HepG2 (cell line): ENCODE results near the gene ACER2. TPM values are rescaled to one million over a fixed set of nuclear protein-coding genes. Genes with fewer than 3 reads are reported as not detected.
A peak's percentile ranks its signal among the peaks of the same experiment; 100 is the strongest.

Experiments used
- ATAC-seq: fragments of 200-7000 bp; cut with Tn5 transposase; 3 replicates; pipeline ENCODE4 v1.9.1; 2020; ENCODE audit warnings: mild to moderate bottlenecking, moderate library complexity
- Bru-seq: library from RNA; stranded (reverse); fragments of 400-500 nt; gene quantifications from one replicate; lab custom pipeline; 2021; lab: Mats Ljungman, UMichigan
- BruChase-seq, 2 experiments: library from RNA; stranded (reverse); fragments of 400-500 nt; gene quantifications; one replicate each; lab custom pipeline; 2021; lab: Mats Ljungman, UMichigan
- BruUV-seq: library from RNA; stranded (reverse); fragments of 400-500 nt; replicated peaks from 2 replicates; lab custom pipeline; 2021; lab: Mats Ljungman, UMichigan
- CTCF ChIA-PET: fragments of 300-600 bp; formaldehyde crosslinking; extraction: SDS; loops from one replicate; lab custom pipeline; 2021; ENCODE audit warnings: low total read pairs, inconsistent platforms, low intra/inter-chr PET ratio; lab: Yijun Ruan, JAX
- POLR2A ChIA-PET: fragments of 350-600 bp; sonication (Branson Sonifier 250); formaldehyde crosslinking; loops from one replicate; lab custom pipeline; 2020; ENCODE audit warnings: antibody characterized with exemption, inconsistent platforms; lab: Yijun Ruan, JAX
- DNase-seq: peaks from one replicate; pipeline ENCODE4 v3.0.0-alpha.2; 2015; ENCODE audit warnings: low spot score
- FAIRE-seq: peaks from 3 replicates; lab custom pipeline; 2011; peaks lifted over from hg19 to GRCh38; lab: Jason Lieb, UNC
- H2AFZ ChIP-seq: one replicate; pipeline ENCODE4 v1.6.1; 2011; ENCODE audit warnings: low read length, inconsistent platforms
- H3K27ac ChIP-seq: fragments of 300-600 bp; 3 replicates; pipeline ENCODE4 v1.8.0; 2011; ENCODE audit warnings: mixed run types, mild to moderate bottlenecking, mixed read lengths, low read length, inconsistent platforms; ENCODE audit not compliant: insufficient read depth; ENCODE audit errors: extremely low read length
- H3K27me3 ChIP-seq, 2 experiments: fragments of 200-600 bp in 1 of 2; 2 replicates in 1 of 2; 3 replicates in 1 of 2; pipeline versions ENCODE4 v1.6.0 to v1.8.0; 2011; ENCODE audit warnings: low read length in 2 of 2, mild to moderate bottlenecking in 2 of 2, moderate library complexity in 2 of 2, inconsistent platforms in 1 of 2; ENCODE audit not compliant: insufficient read depth in 2 of 2, control insufficient read depth in 1 of 2
- H3K36me3 ChIP-seq, 2 experiments: fragments of 200-600 bp in 1 of 2; replicated peaks in 1 of 2; 2 replicates in 1 of 2; 3 replicates in 1 of 2; pipeline versions ENCODE4 v1.5.1 to v1.8.0; 2011; ENCODE audit warnings: low read length in 2 of 2, inconsistent platforms in 1 of 2; ENCODE audit not compliant: insufficient read depth in 2 of 2, control insufficient read depth in 1 of 2
- H3K4me1 ChIP-seq: 2 replicates; pipeline ENCODE4 v1.5.1; 2012; ENCODE audit warnings: low read length, inconsistent platforms; ENCODE audit not compliant: insufficient read depth
- H3K4me2 ChIP-seq: 2 replicates; pipeline ENCODE4 v1.6.0; 2011; ENCODE audit warnings: low read depth, low read length, inconsistent platforms
- H3K4me3 ChIP-seq, 3 experiments: fragments of 200-600 bp in 1 of 3; sonication (generic), shearing (Covaris generic) in 1 of 3; replicated peaks in 1 of 3; 2 replicates each; pipeline ENCODE4 v1.5.1; 2011 to 2016; ENCODE audit warnings: low read length in 3 of 3, inconsistent platforms in 2 of 3, low read depth in 2 of 3, mild to moderate bottlenecking in 2 of 3, control low read depth in 1 of 3, mixed read lengths in 1 of 3; ENCODE audit not compliant: insufficient read depth in 1 of 3
- H3K79me2 ChIP-seq: one replicate; pipeline ENCODE4 v1.6.1; 2011; ENCODE audit warnings: low read length, inconsistent platforms; ENCODE audit not compliant: insufficient read depth
- H3K9ac ChIP-seq: 2 replicates; pipeline ENCODE4 v1.6.0; 2011; ENCODE audit warnings: mild to moderate bottlenecking, low read depth, low read length, inconsistent platforms; ENCODE audit not compliant: insufficient read depth
- H3K9me3 ChIP-seq: 2 replicates; pipeline ENCODE4 v1.5.1; 2012; ENCODE audit warnings: mild to moderate bottlenecking, low read length
- H4K20me1 ChIP-seq: 2 replicates; pipeline ENCODE4 v1.6.0; 2011; ENCODE audit warnings: inconsistent platforms, mild to moderate bottlenecking, low read length, moderate library complexity; ENCODE audit not compliant: insufficient read depth
- ARID4A ChIP-seq: sonication (generic); formaldehyde crosslinking; IDR thresholded peaks from 2 replicates; pipeline ENCODE4 v1.5.0; 2020; ENCODE audit warnings: mild to moderate bottlenecking, missing genetic modification reagents, borderline replicate concordance
- ATF1 ChIP-seq: IDR thresholded peaks from 2 replicates; pipeline ENCODE4 v1.6.1; 2016; ENCODE audit warnings: mild to moderate bottlenecking, control low read depth
- KMT2B ChIP-seq: IDR thresholded peaks from 2 replicates; pipeline ENCODE4 v1.6.1; 2016; ENCODE audit warnings: missing genetic modification reagents, missing compliant biosample characterization
- MED1 ChIP-seq: sonication (generic); formaldehyde crosslinking; IDR thresholded peaks from 2 replicates; pipeline ENCODE4 v1.4.0; 2020; ENCODE audit warnings: missing genetic modification reagents
- THAP7 ChIP-seq: sonication (generic); formaldehyde crosslinking; IDR thresholded peaks from 2 replicates; pipeline ENCODE4 v1.8.1; 2023; ENCODE audit warnings: mild to moderate bottlenecking, missing genetic modification reagents
- TRIM22 ChIP-seq: fragments of 450-650 bp; IDR thresholded peaks from 2 replicates; pipeline ENCODE4 v1.6.1; 2017
- ZBTB42 ChIP-seq: sonication (generic); formaldehyde crosslinking; IDR thresholded peaks from 2 replicates; pipeline ENCODE4 v1.5.0; 2020; ENCODE audit warnings: mild to moderate bottlenecking, missing genetic modification reagents
- ZNF550 ChIP-seq: sonication (generic); formaldehyde crosslinking; IDR thresholded peaks from 2 replicates; pipeline ENCODE4 v1.4.0; 2020; ENCODE audit warnings: mild to moderate bottlenecking, missing genetic modification reagents, borderline replicate concordance
- WGBS: methylation state at CpG from one replicate; pipeline ENCODE4 v1.1.6; 2017; ENCODE audit warnings: low lambda C conversion rate; 5-methylcytosine and 5-hydroxymethylcytosine counted together
- in situ Hi-C: cut with HindIII; loops from 2 replicates; pipeline ENCODE4 v1.10.0; 2017; ENCODE audit warnings: low pct_unique_long_range_greater_than_20kb; ENCODE audit not compliant: extremely low pct_ligation_motif_present
- intact Hi-C: fragments of 100-400 bp; cut with micrococcal nuclease; formaldehyde crosslinking; loops from one replicate; pipeline ENCODE4 v1.10.0; 2022; ENCODE audit not compliant: unreplicated experiment
- long read RNA-seq, 2 experiments: library from RNA in 1 of 2; library from polyadenylated mRNA in 1 of 2; stranded (forward) in 1 of 2; unstranded in 1 of 2; transcript quantifications; one replicate each; pipeline ENCODE4 v2.0.0, GENCODE V29; 2019 to 2022
- polyA minus RNA-seq, 3 experiments: library from RNA; depleted of rRNA, polyadenylated mRNA; stranded (reverse); fragments of >200 nt; gene quantifications; 2 replicates each; pipeline ENCODE4 v1.2.3, GENCODE V29; 2011; ENCODE audit warnings: low replicate concordance in 1 of 3
- polyA plus RNA-seq, 8 experiments: library from polyadenylated mRNA; depleted of rRNA in 3 of 8; stranded (reverse) in 7 of 8; unstranded in 1 of 8; fragments of >200 nt; fragmentation: Illumina TruSeq in 4 of 8; extraction: Trizol in 4 of 8; gene quantifications; 2 replicates each; pipeline versions ENCODE4 v1.2.1 to v1.2.3, GENCODE V29; 2011 to 2016; ENCODE audit warnings: low read depth in 4 of 8, missing spikeins in 1 of 8, mixed read lengths in 1 of 8; ENCODE audit not compliant: insufficient read depth in 1 of 8
- total RNA-seq, 5 experiments: library from RNA; depleted of rRNA; stranded (reverse); fragments of >200 nt; fragmentation: Illumina TruSeq; extraction: Trizol; gene quantifications; 2 replicates each; pipeline ENCODE4 v1.2.3, GENCODE V29; 2016; ENCODE audit warnings: low read depth in 1 of 5

Gene ACER2
- 2.1 and 3.4 TPM in 2 replicates for total RNA-seq (2016; rRNA removed; fragmentation: Illumina TruSeq; extraction: Trizol)
- total RNA-seq (2016; cell fraction: cytosol; rRNA removed; fragmentation: Illumina TruSeq; extraction: Trizol; ENCODE audit: low read depth): 1.2 and 1.5 TPM in 2 replicates
- 1.9 and 2.6 TPM in 2 replicates for total RNA-seq (2016; cell fraction: insoluble cytoplasmic fraction; rRNA removed; fragmentation: Illumina TruSeq; extraction: Trizol)
- 0.93 and 1.0 TPM in 2 replicates for total RNA-seq (2016; cell fraction: membrane; rRNA removed; fragmentation: Illumina TruSeq; extraction: Trizol)
- 3.6 and 3.9 TPM in 2 replicates for total RNA-seq (2016; cell fraction: nucleus; rRNA removed; fragmentation: Illumina TruSeq; extraction: Trizol)
- 1.9 and 2.6 TPM in 2 replicates for polyA plus RNA-seq (2011; rRNA removed)
- polyA plus RNA-seq (2011; cell fraction: cytosol; rRNA removed): 1.6 and 2.5 TPM in 2 replicates
- 1.7 and 2.5 TPM in 2 replicates for polyA plus RNA-seq (2011; cell fraction: nucleus; rRNA removed)
- polyA plus RNA-seq (2012): 0.88 and 0.91 TPM in 2 replicates
- polyA plus RNA-seq (2016; cell fraction: cytosol; fragmentation: Illumina TruSeq; extraction: Trizol; ENCODE audit: low read depth): 0.09 and 0.10 TPM in 2 replicates
- 0.88 and 1.1 TPM in 2 replicates for polyA plus RNA-seq (2016; cell fraction: insoluble cytoplasmic fraction; fragmentation: Illumina TruSeq; extraction: Trizol; ENCODE audit: low read depth)
- polyA plus RNA-seq (2016; cell fraction: membrane; fragmentation: Illumina TruSeq; extraction: Trizol; ENCODE audit: low read depth): 0.19 and 0.26 TPM in 2 replicates
- polyA plus RNA-seq (2016; cell fraction: nucleus; fragmentation: Illumina TruSeq; extraction: Trizol; ENCODE audit: insufficient read depth, low read depth): 4.1 and 4.3 TPM in 2 replicates
- 10.2 and 11.3 TPM in 2 replicates for polyA minus RNA-seq (2011; rRNA and poly(A)+ RNA removed; ENCODE audit: low replicate concordance)
- polyA minus RNA-seq (2011; cell fraction: cytosol; rRNA and poly(A)+ RNA removed): 3.8 and 6.3 TPM in 2 replicates
- polyA minus RNA-seq (2011; cell fraction: nucleus; rRNA and poly(A)+ RNA removed): 2.7 and 4.1 TPM in 2 replicates
- percentile 50 among the genes with signal in this experiment for Bru-seq, nascent RNA
- BruChase-seq, experiment 1, labeled RNA remaining after a 6-hour chase: percentile 50 among the genes with signal in this experiment
- percentile 49 among the genes with signal in this experiment for BruChase-seq, experiment 2, labeled RNA remaining after a 2-hour chase
- long read RNA-seq, experiment 1, partial matches to known transcripts: 0 of 1 reads
- long read RNA-seq, experiment 1, other reads (novel, unspliced or antisense): 0 of 1 reads
- long read RNA-seq, experiment 2, partial matches to known transcripts: 0 of 1 reads
- long read RNA-seq, experiment 2, other reads (novel, unspliced or antisense): 1 of 1 reads

- FAIRE-seq: peak; percentile 30
- BruUV-seq: TSS peak; percentile 61
- H3K9me3 ChIP-seq: no peaks in the 10 kb centered on the region
- DNase-seq: peak; percentile 83
- no peaks in the 10 kb centered on the region; a peak in 2 of 5 replicates for H3K27me3 ChIP-seq
- peaks cover 39% of the 10 kb centered on the region for H3K4me1 ChIP-seq
- H3K9ac ChIP-seq: peak within 1 kb of the TSS; percentile 74
- ChIA-PET POLR2A (interaction anchor here (1.0 to 2.1 kb wide), 5 partner anchors 10 to 360 kb away, joined by 4 to 9 read pairs (median 4); partner anchors contain the start of genes DENND4C, RPS6 and RRAGA), CTCF (no interaction called here)
- H3K79me2 ChIP-seq: no peaks in the 10 kb centered on the region
- peak; percentile 93 for ATAC-seq
- WGBS: 3% methylated on average over 8 of the region's 61 CpGs
- H3K4me3 ChIP-seq: peak within 1 kb of the TSS; percentile 72 to 94 (median 81)
- in situ Hi-C loops: no loop called here
- intact Hi-C loops: loop anchor here (1.0 kb wide), 1 partner anchor 29 kb away; the partner anchor contains the start of gene RPS6
- H2AFZ ChIP-seq: peak within 1 kb of the TSS; percentile 72
- H4K20me1 ChIP-seq: no peaks in the 10 kb centered on the region
- H3K27ac ChIP-seq: peak within 1 kb of the TSS; percentile 63
- H3K4me2 ChIP-seq: peak within 1 kb of the TSS; percentile 92
- no peaks in the 10 kb centered on the region for H3K36me3 ChIP-seq
- TF ChIP-seq THAP7 (CRISPR knock-in tag) (no peak; the same call in 1 of the 2 replicates), ARID4A (CRISPR knock-in tag) (peak; percentile 90), MED1 (CRISPR knock-in tag) (peak; percentile 68; the same call in 1 of the 2 replicates), ATF1 (CRISPR knock-in tag) (no peak), ZBTB42 (CRISPR knock-in tag) (peak; percentile 79; the same call in 1 of the 2 replicates), TRIM22 (no peak), KMT2B (CRISPR knock-in tag) (peak; percentile 69), ZNF550 (CRISPR knock-in tag) (no peak)
Measured at GRCh38 chr9:19408693-19409400, at the start of gene ACER2. Gene ACER2, plus strand, starts transcription at chr9:19409009. Its CDS starts 76 bp downstream, at chr9:19409085.
